Astrocyte (in vitro differentiated cells and primary cell): ENCODE data around the gene PROX2. TPM values are rescaled to one million over a fixed set of nuclear protein-coding genes. Genes with fewer than 3 reads are reported as not detected.

Source experiments
- DNase-seq: peaks from one replicate; pipeline ENCODE4 v3.0.0-alpha.2; 2010; ENCODE audit warnings: low read depth
- FAIRE-seq: peaks from 2 replicates; lab custom pipeline; 2011; peaks lifted over from hg19 to GRCh38; lab: Jason Lieb, UNC
- H2AFZ ChIP-seq: 2 replicates; pipeline ENCODE4 v1.6.0; 2012; ENCODE audit warnings: low read depth, low read length, inconsistent platforms
- H3K27ac ChIP-seq: 2 replicates; pipeline ENCODE4 v1.5.1; 2011; ENCODE audit warnings: low read depth, low read length, inconsistent platforms
- H3K27me3 ChIP-seq: 2 replicates; pipeline ENCODE4 v1.6.0; 2011; ENCODE audit warnings: low read length, inconsistent platforms; ENCODE audit not compliant: insufficient read depth
- H3K36me3 ChIP-seq: 2 replicates; pipeline ENCODE4 v1.5.1; 2011; ENCODE audit warnings: low read length, inconsistent platforms; ENCODE audit not compliant: insufficient read depth
- H3K4me1 ChIP-seq: 2 replicates; pipeline ENCODE4 v1.5.1; 2011; ENCODE audit warnings: low read length, inconsistent platforms; ENCODE audit not compliant: insufficient read depth
- H3K4me2 ChIP-seq: 2 replicates; pipeline ENCODE4 v1.6.0; 2012; ENCODE audit warnings: low read length, inconsistent platforms
- H3K4me3 ChIP-seq: 2 replicates; pipeline ENCODE4 v1.5.1; 2011; ENCODE audit warnings: low read depth, mild to moderate bottlenecking, low read length, inconsistent platforms; ENCODE audit not compliant: insufficient read depth
- H3K79me2 ChIP-seq: 2 replicates; pipeline ENCODE4 v1.6.0; 2012; ENCODE audit warnings: mild to moderate bottlenecking, low read length, inconsistent platforms; ENCODE audit not compliant: insufficient read depth
- H3K9ac ChIP-seq: 2 replicates; pipeline ENCODE4 v1.6.0; 2012; ENCODE audit warnings: mild to moderate bottlenecking, low read length, inconsistent platforms
- H3K9me3 ChIP-seq: 2 replicates; pipeline ENCODE4 v1.5.1; 2012; ENCODE audit warnings: low read depth, mild to moderate bottlenecking, low read length, inconsistent platforms; ENCODE audit not compliant: insufficient read depth
- H4K20me1 ChIP-seq: 2 replicates; pipeline ENCODE4 v1.6.0; 2012; ENCODE audit warnings: low read length, inconsistent platforms; ENCODE audit not compliant: insufficient read depth
- H3K27ac Mint-ChIP-seq: one replicate; pipeline ENCODE4 v1.8.0; 2021; ENCODE audit warnings: mild to moderate bottlenecking, mixed read lengths; ENCODE audit not compliant: unreplicated experiment
- H3K27me3 Mint-ChIP-seq: one replicate; pipeline ENCODE4 v1.8.0; 2021; ENCODE audit warnings: low read depth, mixed read lengths; ENCODE audit not compliant: unreplicated experiment
- H3K36me3 Mint-ChIP-seq: one replicate; pipeline ENCODE4 v1.8.0; 2021; ENCODE audit warnings: low read depth, mixed read lengths; ENCODE audit not compliant: unreplicated experiment
- H3K4me1 Mint-ChIP-seq: one replicate; pipeline ENCODE4 v1.8.0; 2021; ENCODE audit warnings: low read depth, mixed read lengths; ENCODE audit not compliant: unreplicated experiment
- H3K4me3 Mint-ChIP-seq: one replicate; pipeline ENCODE4 v1.8.0; 2021; ENCODE audit warnings: mild to moderate bottlenecking, moderate library complexity, mixed read lengths; ENCODE audit not compliant: unreplicated experiment
- H3K9me3 Mint-ChIP-seq: one replicate; pipeline ENCODE4 v1.8.0; 2021; ENCODE audit warnings: mild to moderate bottlenecking, mixed read lengths; ENCODE audit not compliant: unreplicated experiment
- CTCF ChIP-seq: IDR thresholded peaks from 2 replicates; pipeline ENCODE4 v1.5.1; 2011; ENCODE audit warnings: low read depth, mild to moderate bottlenecking, inconsistent platforms, low read length, moderate library complexity; ENCODE audit not compliant: insufficient read depth
- EZH2 ChIP-seq: IDR thresholded peaks from 2 replicates; pipeline ENCODE4 v1.6.1; 2012; ENCODE audit warnings: mild to moderate bottlenecking, low read length, inconsistent platforms; ENCODE audit not compliant: insufficient read depth
- total RNA-seq: library from RNA; stranded (reverse); gene quantifications from 2 replicates; pipeline ENCODE4 v1.2.1, GENCODE V29; 2021

The PROX2 gene
- total RNA-seq, 1 donor from 2014 or later = not detected

GRCh38 chr14:74860899-74861733 lies 14.8 kb downstream of the PROX2 start:
- peaks cover under 1% of the 10 kb centered on the region for H3K36me3 Mint-ChIP-seq
- FAIRE-seq (peak; percentile 73), DNase-seq (peak; percentile 42)
- H3K36me3 ChIP-seq = no peaks in the 10 kb centered on the region
- no peak overlapping the region for H3K4me3 Mint-ChIP-seq
- TF ChIP-seq CTCF (peak; percentile 78), EZH2 (no peak)
- H2AFZ ChIP-seq = no peak overlapping the region
- H3K27me3 ChIP-seq = peaks cover 2% of the 10 kb centered on the region
- H4K20me1 ChIP-seq = no peaks in the 10 kb centered on the region
- H3K4me3 ChIP-seq = no peak overlapping the region
- no peak overlapping the region for H3K27ac Mint-ChIP-seq
- H3K27me3 Mint-ChIP-seq = peaks cover 17% of the 10 kb centered on the region
- no peaks in the 10 kb centered on the region for H3K79me2 ChIP-seq
- no peaks in the 10 kb centered on the region for H3K4me1 ChIP-seq
- H3K4me2 ChIP-seq = no peak overlapping the region
- H3K27ac ChIP-seq = no peak overlapping the region
- no peak overlapping the region for H3K9ac ChIP-seq
- peaks cover 8% of the 10 kb centered on the region for H3K4me1 Mint-ChIP-seq
- no peaks in the 10 kb centered on the region for H3K9me3 ChIP-seq
- no peaks in the 10 kb centered on the region for H3K9me3 Mint-ChIP-seq

DNA sequence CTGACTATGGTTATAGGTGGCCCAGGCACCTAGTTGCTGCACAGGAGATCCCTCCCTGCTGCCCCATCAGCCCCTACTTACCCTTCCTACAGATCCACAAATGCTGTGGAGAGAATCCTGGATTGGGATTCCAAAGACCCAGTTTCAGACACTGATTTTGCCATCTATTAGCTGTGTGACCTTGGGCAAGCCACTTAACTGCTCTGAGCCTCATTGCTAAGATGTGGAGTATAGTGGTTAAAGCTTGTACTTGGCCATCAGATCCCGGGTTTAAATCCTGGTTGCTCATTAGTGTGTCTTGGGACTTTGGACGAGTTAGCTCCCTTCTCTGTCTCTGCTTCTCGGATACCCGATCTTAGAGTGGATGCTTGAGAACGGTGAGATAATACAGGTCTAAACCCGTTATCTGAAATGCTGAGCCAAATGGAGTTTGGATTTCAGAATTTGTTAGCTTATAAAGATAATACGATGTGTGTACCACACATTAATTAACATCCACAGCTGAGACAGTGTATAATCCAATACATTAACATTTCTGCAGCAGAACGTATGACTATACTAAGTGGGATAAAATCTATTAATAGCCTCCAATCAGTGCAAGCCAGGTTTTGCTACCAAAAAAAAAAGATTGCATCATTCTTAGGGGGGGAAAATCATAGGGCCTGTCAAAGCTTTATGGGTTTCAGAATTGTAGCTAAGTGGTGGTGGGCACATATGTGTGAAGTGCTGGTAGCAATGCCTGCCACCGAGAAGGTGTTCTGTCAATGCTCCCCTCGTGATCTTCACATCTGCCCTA lies 16.0 kb downstream of the PROX2 start:
- DNase-seq (no peak), FAIRE-seq (no peak)
- no peaks in the 10 kb centered on the region for H3K36me3 ChIP-seq
- Mint-ChIP-seq H3K27me3 (peaks cover 14% of the 10 kb centered on the region), H3K4me1 (peaks cover 8% of the 10 kb centered on the region), H3K4me3 (no peak overlapping the region), H3K27ac (peak overlapping the region; percentile 66), H3K9me3 (no peaks in the 10 kb centered on the region), H3K36me3 (peaks cover 2% of the 10 kb centered on the region)
- no peaks in the 10 kb centered on the region for H3K79me2 ChIP-seq
- peaks cover 2% of the 10 kb centered on the region for H3K27me3 ChIP-seq
- H3K27ac ChIP-seq = no peak overlapping the region
- no peak overlapping the region for H3K4me2 ChIP-seq
- no peak overlapping the region for H3K4me3 ChIP-seq
- H4K20me1 ChIP-seq = no peaks in the 10 kb centered on the region
- no peaks in the 10 kb centered on the region for H3K4me1 ChIP-seq
- no peak overlapping the region for H3K9ac ChIP-seq
- no peak for TF ChIP-seq EZH2
- TF ChIP-seq CTCF = no peak
- H2AFZ ChIP-seq = no peak overlapping the region
- no peaks in the 10 kb centered on the region for H3K9me3 ChIP-seq
